ENCODE measurements around the gene PRKG1. TPM values are rescaled to one million over a fixed set of nuclear protein-coding genes. Genes with fewer than 3 reads are reported as not detected.
"Not testable (repeated sequence)": the region's sequence is repeated elsewhere in the genome, so short reads cannot be mapped to it uniquely, and the experiment has no call there.

PRKG1 gene
- polyA plus RNA-seq, 1 donor (not counting 4 experiments of a cell fraction or from before 2014, with no cell fraction given), result 0.24 TPM

- peak overlapping the region; percentile 15 for H3K27ac ChIP-seq (ENCODE audit: control insufficient read depth, insufficient read depth, low read length)
- H3K9me1 ChIP-seq (ENCODE audit: control insufficient read depth, extremely low read depth, insufficient read depth, low read length), result no peaks in the 10 kb centered on the region
- no peaks in the 10 kb centered on the region for H3K27me3 ChIP-seq (ENCODE audit: control insufficient read depth, extremely low read depth, insufficient read depth, low read length)
- no peaks in the 10 kb centered on the region for H4K20me1 ChIP-seq (ENCODE audit: control insufficient read depth, extremely low read depth, insufficient read depth, low read length)
- DNase-seq (ENCODE audit: low read depth, low spot score), result no peak
- FAIRE-seq, result peak; percentile 76
- H2AFZ ChIP-seq (ENCODE audit: control insufficient read depth, low read length), result no peak overlapping the region
- H3K36me3 ChIP-seq (ENCODE audit: control insufficient read depth in 2 of 2, extremely low read depth in 1 of 2, insufficient read depth in 2 of 2, low read length in 2 of 2), result no peaks in the 10 kb centered on the region
- H3K79me2 ChIP-seq (ENCODE audit: control insufficient read depth, insufficient read depth, low read length), result no peaks in the 10 kb centered on the region
- peaks cover 29% of the 10 kb centered on the region for H3K4me1 ChIP-seq (ENCODE audit: control insufficient read depth, extremely low read depth, insufficient read depth, low read length)
- no peaks in the 10 kb centered on the region for H3K9me3 ChIP-seq (ENCODE audit: control insufficient read depth, low read depth, low read length)
- no peak overlapping the region for H3K9ac ChIP-seq (ENCODE audit: control insufficient read depth, extremely low read depth, insufficient read depth, low read length)
- dilution Hi-C loops (cut with MboI; ENCODE audit: extremely low pct_ligation_motif_present, low sequenced_read_pairs), result no loop called here
- TF ChIP-seq CTCF (optimal IDR thresholded peaks at IDR 0.05 in 1 of 3, IDR thresholded peaks at IDR 0.05 in 1 of 3, conservative IDR thresholded peaks at IDR 0.05 in 1 of 3; ENCODE audit: extremely low read depth in 1 of 3, insufficient read depth in 2 of 3, low read length in 3 of 3) (no peak), EZH2 (IDR thresholded peaks at IDR 0.05; ENCODE audit: low read length) (no peak)
- H3K4me3 ChIP-seq (ENCODE audit: control insufficient read depth in 2 of 3, extremely low read depth in 1 of 3, insufficient read depth in 2 of 3, low read depth in 1 of 3, low read length in 3 of 3), result no peak overlapping the region
- no peak overlapping the region for H3K4me2 ChIP-seq (ENCODE audit: control insufficient read depth, extremely low read depth, insufficient read depth, low read depth, low read length)
Observed at GRCh38 chr10:52229291-52229931, 1155.1 kb downstream of the PRKG1 start.

- Histone ChIP-seq H3K36me3 (ENCODE audit: control insufficient read depth in 2 of 2, extremely low read depth in 1 of 2, insufficient read depth in 2 of 2, low read length in 2 of 2) (no peaks in the 10 kb centered on the region), H3K4me2 (ENCODE audit: control insufficient read depth, extremely low read depth, insufficient read depth, low read depth, low read length) (peak overlapping the region; percentile 35), H2AFZ (ENCODE audit: control insufficient read depth, low read length) (peak overlapping the region; percentile 80), H3K4me3 (ENCODE audit: control insufficient read depth in 2 of 3, extremely low read depth in 1 of 3, insufficient read depth in 2 of 3, low read depth in 1 of 3, low read length in 3 of 3) (no peak overlapping the region), H3K9ac (ENCODE audit: control insufficient read depth, extremely low read depth, insufficient read depth, low read length) (no peak overlapping the region), H3K79me2 (ENCODE audit: control insufficient read depth, insufficient read depth, low read length) (no peaks in the 10 kb centered on the region), H3K4me1 (ENCODE audit: control insufficient read depth, extremely low read depth, insufficient read depth, low read length) (peaks cover 21% of the 10 kb centered on the region), H4K20me1 (ENCODE audit: control insufficient read depth, extremely low read depth, insufficient read depth, low read length) (no peaks in the 10 kb centered on the region), H3K27ac (ENCODE audit: control insufficient read depth, insufficient read depth, low read length) (peak overlapping the region; percentile 44), H3K27me3 (ENCODE audit: control insufficient read depth, extremely low read depth, insufficient read depth, low read length) (no peaks in the 10 kb centered on the region), H3K9me3 (ENCODE audit: control insufficient read depth, low read depth, low read length) (no peaks in the 10 kb centered on the region), H3K9me1 (ENCODE audit: control insufficient read depth, extremely low read depth, insufficient read depth, low read length) (no peaks in the 10 kb centered on the region)
- TF ChIP-seq CTCF (optimal IDR thresholded peaks at IDR 0.05 in 1 of 3, IDR thresholded peaks at IDR 0.05 in 1 of 3, conservative IDR thresholded peaks at IDR 0.05 in 1 of 3; ENCODE audit: extremely low read depth in 1 of 3, insufficient read depth in 2 of 3, low read length in 3 of 3) (no peak), EZH2 (IDR thresholded peaks at IDR 0.05; ENCODE audit: low read length) (no peak)
- no peak for DNase-seq (ENCODE audit: low read depth, low spot score)
- peak; percentile 69 for FAIRE-seq
- dilution Hi-C loops (cut with MboI; ENCODE audit: extremely low pct_ligation_motif_present, low sequenced_read_pairs), result no loop called here
Observed at GRCh38 chr10:52232561-52233350, 1158.5 kb downstream of the PRKG1 start.

- peak overlapping the region; percentile 35 for H3K4me2 ChIP-seq (ENCODE audit: control insufficient read depth, extremely low read depth, insufficient read depth, low read depth, low read length)
Observed at GRCh38 chr10:52233351-52233991, 1159.2 kb downstream of the PRKG1 start.

More at GRCh38 chr10:52233351-52233991, 1159.2 kb downstream of the PRKG1 start:
- dilution Hi-C loops (cut with MboI; ENCODE audit: extremely low pct_ligation_motif_present, low sequenced_read_pairs); H3K36me3 ChIP-seq (ENCODE audit: control insufficient read depth in 2 of 2, extremely low read depth in 1 of 2, insufficient read depth in 2 of 2, low read length in 2 of 2); H3K9me1 ChIP-seq (ENCODE audit: control insufficient read depth, extremely low read depth, insufficient read depth, low read length); H4K20me1 ChIP-seq (ENCODE audit: control insufficient read depth, extremely low read depth, insufficient read depth, low read length); H3K4me3 ChIP-seq (ENCODE audit: control insufficient read depth in 2 of 3, extremely low read depth in 1 of 3, insufficient read depth in 2 of 3, low read depth in 1 of 3, low read length in 3 of 3); H3K79me2 ChIP-seq (ENCODE audit: control insufficient read depth, insufficient read depth, low read length); H3K27me3 ChIP-seq (ENCODE audit: control insufficient read depth, extremely low read depth, insufficient read depth, low read length); H3K9me3 ChIP-seq (ENCODE audit: control insufficient read depth, low read depth, low read length); DNase-seq (ENCODE audit: low read depth, low spot score); FAIRE-seq; H3K9ac ChIP-seq (ENCODE audit: control insufficient read depth, extremely low read depth, insufficient read depth, low read length): not testable (repeated sequence)
- H3K27ac ChIP-seq (ENCODE audit: control insufficient read depth, insufficient read depth, low read length), result peak overlapping the region; percentile 44
- H3K4me1 ChIP-seq (ENCODE audit: control insufficient read depth, extremely low read depth, insufficient read depth, low read length), result peaks cover 18% of the 10 kb centered on the region
- peak overlapping the region; percentile 53 for H2AFZ ChIP-seq (ENCODE audit: control insufficient read depth, low read length)

Data from keratinocyte (primary cell).